ENCODE data around the gene FGF12.

The FGF12 gene

GRCh38 chr3:192494174-192494573, 233.2 kb downstream of the FGF12 start:
- DNase-seq (ENCODE audit: low read depth): no peak

DNA sequence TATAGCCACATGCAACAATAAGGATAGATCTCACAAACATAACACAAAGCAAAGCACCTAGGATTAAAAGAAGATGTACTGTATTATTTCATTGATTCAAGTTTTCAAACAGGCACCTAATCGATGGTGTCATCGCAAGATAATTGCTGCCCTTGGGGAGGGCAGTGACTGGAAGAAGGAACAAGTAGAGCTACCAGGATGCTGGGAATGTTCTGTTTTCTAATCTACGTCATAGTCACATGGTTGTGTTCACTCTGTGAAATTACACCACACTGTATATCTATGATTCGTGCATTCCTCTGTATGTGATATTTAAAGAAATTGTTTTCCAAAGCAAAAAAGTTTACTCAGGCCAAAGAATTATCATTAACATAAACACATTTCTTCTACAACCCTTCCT, 236.6 kb downstream of the FGF12 start:
- no peak for DNase-seq (ENCODE audit: low read depth)

DNA sequence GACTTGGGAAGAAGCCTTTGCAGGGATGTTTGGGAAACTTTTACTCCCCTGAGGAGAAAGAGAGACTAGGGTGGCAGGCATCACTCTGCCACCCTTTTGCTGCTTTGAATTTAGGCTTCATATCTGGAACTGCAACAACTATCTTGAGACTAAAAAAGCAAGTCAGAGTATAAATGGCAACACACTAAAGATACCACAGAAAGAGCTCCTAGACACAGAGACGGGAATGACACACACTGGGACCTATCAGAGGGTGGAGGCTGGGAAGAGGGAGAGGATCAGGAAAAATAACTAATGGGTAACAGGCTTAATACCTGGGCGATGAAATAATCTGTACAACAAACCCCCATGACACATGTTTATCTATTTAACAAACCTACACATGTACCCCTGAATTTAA, 237.8 kb downstream of the FGF12 start:
- no peak for DNase-seq (ENCODE audit: low read depth)

GRCh38 chr3:192487033-192487432, 240.3 kb downstream of the FGF12 start:
- no peak for DNase-seq (ENCODE audit: low read depth)

DNA sequence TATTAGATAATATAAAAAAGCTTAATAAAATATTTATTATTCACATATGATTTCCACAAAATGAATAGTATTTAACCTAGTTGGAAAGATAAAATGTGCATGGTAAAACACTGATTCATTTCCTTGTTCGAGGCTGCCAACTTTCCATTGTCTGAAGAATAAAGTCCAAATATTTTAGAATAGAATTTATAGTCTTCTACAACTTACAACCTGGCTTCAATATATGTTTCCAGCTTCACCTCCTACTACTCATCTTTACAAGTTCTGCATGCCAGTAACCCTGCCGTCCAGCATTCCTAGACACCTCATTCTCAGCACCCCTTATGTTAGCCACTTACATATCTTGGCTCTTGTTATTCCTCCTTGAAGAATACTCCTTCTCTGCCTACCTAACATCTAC, 244.5 kb downstream of the FGF12 start:
- no peak for DNase-seq (ENCODE audit: low read depth)

DNA sequence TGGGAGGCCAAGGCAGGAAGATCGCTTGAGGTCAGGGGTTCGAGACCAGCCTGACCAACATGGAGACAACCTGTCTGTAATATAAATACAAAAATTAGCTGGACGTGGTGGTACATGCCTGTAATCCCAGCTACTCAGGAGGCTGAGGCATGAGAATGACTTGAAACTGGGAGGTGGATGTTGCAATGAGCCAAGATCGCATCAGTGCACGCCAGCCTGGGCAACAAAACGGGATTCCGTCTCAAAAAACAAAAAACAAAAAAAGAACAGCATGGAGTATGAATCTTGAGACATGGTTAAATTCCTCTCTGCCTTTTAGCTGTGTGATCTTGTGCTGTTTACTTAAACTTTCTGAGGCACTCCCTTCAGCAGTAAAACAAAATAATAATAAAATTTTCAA, 244.9 kb downstream of the FGF12 start:
- no peak for DNase-seq (ENCODE audit: low read depth)

GRCh38 chr3:192481638-192482037, 245.7 kb downstream of the FGF12 start:
- DNase-seq (ENCODE audit: low read depth): no peak

GRCh38 chr3:192467230-192468140, 259.9 kb downstream of the FGF12 start:
- no peak for DNase-seq (ENCODE audit: low read depth)

DNA sequence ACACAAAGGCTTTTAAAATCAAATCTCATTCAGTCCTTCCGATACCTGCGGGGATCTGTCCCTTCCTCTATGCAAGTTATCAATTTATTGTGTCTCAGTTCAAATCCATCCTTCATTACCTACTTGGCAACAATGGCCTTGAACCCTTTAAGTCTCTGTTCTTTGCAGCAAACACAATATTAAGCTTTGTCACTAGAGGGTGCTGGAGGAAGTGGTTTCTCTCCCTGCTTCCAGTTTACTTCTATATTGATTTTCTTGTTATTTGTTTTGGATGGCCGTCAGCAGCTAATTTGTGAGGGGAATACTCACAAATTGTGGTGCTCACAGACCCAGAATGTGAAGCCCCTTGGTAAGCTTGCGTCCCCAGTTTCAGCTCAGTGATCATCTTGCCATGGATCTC, 278.3 kb downstream of the FGF12 start:
- DNase-seq (ENCODE audit: low read depth): no peak

- no peak for DNase-seq (ENCODE audit: low read depth)
Observed at GRCh38 chr3:192445770-192446644, 281.3 kb downstream of the FGF12 start.

DNA sequence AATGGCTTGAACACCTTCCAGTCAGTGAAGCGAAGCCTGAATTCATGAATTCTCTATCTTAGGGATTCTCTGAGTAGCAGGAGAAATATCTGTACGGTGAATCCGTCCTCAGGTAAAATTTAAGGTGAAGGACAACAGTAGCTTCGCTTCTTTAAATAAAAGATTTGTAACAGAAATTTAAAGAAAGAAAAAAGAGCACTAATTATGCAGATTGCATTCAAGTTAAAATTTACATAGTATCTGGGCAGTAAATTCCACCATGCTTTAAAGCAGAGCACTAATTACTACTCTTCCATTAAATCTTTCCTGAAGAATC, 282.6 kb downstream of the FGF12 start:
- no peak for DNase-seq (ENCODE audit: low read depth)

DNA sequence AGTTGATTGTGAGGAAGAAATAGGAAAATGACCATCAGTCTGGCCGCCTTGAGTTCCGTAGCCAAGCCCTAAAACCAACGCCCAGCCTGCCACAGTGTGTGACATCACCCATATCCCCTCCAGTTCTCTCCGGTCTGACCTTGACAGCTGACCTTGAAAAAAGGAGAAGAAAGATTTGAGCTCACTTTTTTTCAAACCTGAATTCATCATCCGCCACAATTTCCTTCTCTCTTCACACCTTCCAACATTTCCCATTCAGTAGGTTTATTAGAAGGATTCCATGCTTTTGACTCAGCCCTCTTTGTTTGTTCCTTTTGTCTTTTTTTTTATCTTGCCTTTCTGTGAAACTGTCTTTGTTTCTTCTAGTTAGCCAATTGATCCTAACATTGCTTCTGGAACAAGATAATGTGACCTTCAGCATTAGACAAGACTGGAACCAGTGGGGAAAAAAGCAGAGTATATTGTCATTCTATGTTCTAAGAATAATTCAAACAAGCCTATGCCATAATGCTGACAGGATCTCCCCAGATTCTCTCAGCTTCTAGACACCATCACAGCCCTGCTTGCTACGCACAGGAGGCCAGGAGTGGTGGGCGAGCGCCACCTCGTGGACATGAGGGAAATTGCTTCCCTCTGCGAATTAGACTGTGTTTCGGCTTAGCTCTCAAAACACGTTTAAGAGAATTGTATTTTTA, 283.1 kb downstream of the FGF12 start:
- no peak for DNase-seq (ENCODE audit: low read depth)

- no peak for DNase-seq (ENCODE audit: low read depth)
Observed at GRCh38 chr3:192435241-192435640, 292.1 kb downstream of the FGF12 start.

DNA sequence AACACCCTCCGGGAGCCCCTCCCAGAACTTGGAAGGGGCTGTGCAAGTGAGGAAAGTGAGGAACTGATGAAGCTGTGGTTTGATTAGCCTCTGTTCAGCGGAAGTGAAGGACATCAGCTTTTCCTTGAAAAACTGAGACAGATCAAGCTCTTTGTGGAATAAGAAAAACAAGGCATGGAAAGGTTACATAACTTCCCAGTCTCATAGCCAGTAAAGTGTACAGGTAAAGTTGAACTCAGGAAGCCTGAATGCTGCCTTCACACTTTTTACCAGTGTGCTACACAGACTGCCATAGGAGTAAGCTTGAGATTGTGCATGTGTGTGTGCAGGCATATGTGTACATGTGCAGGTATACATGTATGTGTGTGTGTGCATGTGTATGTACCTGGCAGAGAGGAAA, 293.2 kb downstream of the FGF12 start:
- no peak for DNase-seq (ENCODE audit: low read depth)

- no peak for DNase-seq (ENCODE audit: low read depth)
Observed at GRCh38 chr3:192433704-192434103, 293.6 kb downstream of the FGF12 start.

GRCh38 chr3:192422997-192423342, 304.4 kb downstream of the FGF12 start:
- DNase-seq (ENCODE audit: low read depth): no peak

DNA sequence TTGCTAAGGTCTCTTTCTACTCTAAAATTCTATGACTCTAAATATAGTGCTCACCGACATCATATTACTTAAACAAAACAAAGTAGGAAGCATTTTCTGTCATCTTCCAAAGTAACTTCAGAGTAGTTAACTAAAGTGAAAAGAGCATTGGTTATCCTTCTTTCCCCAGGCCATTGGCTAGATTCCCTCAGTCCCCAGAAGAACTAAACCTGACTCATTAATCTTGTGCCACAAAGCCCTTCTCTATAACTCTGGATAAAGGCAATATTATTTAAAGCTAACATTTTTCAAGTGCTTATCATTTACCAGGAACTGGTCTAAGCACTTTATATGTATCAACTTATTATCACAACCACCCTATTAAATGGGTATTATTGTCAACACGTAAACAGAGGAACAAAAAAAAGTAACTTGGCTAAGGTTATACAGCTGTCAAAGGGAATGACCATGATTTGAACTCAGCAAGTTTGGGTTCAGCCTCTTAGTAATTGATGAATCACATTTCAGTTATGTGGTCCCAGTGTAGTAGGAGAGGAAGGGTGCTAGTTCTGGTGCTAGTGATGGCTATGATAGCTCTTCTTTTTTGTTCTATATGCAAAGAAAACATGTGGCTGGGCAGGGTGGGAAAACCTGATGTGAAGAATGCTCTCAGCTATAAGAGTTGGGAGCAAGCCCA, 304.9 kb downstream of the FGF12 start:
- no peak for DNase-seq (ENCODE audit: low read depth)

GRCh38 chr3:192419312-192419711, 308.0 kb downstream of the FGF12 start:
- DNase-seq (ENCODE audit: low read depth): no peak

DNA sequence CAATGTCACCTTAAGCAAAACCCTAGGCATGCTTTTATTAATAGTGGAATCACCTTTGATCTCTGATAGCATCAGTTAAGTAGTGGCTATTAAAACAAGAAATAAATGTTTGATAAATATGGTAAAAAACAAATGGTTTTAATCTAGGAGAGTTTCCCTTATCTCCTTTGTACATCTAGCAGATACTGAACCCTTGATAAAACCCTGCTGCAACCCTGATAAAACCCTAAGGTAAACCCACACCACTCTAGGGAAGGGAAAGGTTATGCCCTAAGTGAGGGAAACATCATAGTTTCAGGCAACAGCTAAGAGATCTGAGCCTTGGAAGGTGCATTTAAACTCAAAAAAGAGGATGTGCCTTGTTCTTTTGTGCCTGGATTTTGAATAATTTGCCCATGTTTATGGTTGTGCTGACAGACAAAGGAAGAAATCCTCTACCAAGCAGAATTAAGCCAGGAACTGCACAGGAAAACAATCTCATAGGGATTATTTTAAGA, 309.7 kb downstream of the FGF12 start:
- no peak for DNase-seq (ENCODE audit: low read depth)

DNA sequence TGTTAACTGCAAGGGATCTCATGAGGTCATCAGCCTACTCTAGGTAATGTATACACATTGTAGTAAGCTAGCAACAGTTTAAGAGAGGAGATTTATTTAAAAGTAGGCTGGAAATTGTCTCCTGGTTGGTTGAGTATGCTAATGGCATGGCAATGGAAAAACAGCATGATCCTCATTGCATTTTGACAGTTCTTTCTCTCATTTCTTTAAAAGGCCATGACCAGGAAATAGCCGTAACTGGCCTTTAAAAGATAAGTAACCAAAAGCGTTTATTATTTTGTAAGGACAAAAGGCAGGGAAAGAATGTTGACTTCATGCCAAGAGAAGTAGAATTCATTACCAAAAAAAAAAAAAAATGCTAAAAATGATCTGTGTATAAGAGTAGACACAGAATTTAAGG, 310.3 kb downstream of the FGF12 start:
- DNase-seq (ENCODE audit: low read depth): no peak

DNA sequence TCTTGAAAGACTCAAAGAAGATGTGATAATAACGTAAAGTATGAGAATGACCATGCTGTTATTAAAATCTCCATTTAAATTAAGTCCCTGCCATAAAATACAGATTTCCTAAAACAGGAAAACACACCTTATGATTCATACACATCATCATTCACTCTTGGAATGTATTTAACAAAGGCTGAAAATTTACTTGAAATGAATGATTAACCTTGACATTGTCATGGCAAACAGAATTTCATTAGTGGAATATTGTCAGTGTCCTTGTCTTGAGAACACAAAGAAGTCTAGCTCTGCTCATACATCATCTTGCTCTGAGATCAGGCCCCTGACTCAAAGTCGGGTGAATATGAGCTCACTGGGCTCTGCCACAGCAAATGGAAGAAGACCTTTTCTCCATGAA, 313.9 kb downstream of the FGF12 start:
- no peak for DNase-seq (ENCODE audit: low read depth)

DNA sequence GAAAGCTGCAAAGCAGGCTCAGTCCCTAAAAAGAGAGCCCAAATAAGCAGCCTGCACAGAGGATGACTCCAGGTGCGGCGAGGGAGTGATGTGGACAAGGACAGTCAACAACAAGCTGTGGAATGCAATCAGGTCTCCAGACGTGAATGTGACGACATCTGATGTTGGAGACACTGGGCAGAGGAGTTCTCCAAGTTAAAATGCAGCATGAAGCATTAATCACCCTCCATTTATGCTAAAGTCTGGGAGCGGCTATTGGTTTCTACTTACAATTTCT, 316.7 kb downstream of the FGF12 start:
- no peak for DNase-seq (ENCODE audit: low read depth)
